Forelimb muscle (tissue), 1 donor: ENCODE data around the gene ZNF280D. TPM values are rescaled to one million over a fixed set of nuclear protein-coding genes. Genes with fewer than 3 reads are reported as not detected.
"Not testable (repeated sequence)": the region's sequence is repeated elsewhere in the genome, so short reads cannot be mapped to it uniquely, and the experiment has no call there.

Experiments
- DNase-seq: peaks from one replicate; pipeline ENCODE4 v3.0.0-alpha.2; 2013; ENCODE audit warnings: low read depth
- polyA plus RNA-seq: library from polyadenylated mRNA; unstranded; fragments of 120-200 nt; gene quantifications from one replicate; pipeline ENCODE4 v1.2.1, GENCODE V29; 2013; ENCODE audit not compliant: insufficient read length

ZNF280D gene
- polyA plus RNA-seq, 1 donor = 37.5 TPM

DNA sequence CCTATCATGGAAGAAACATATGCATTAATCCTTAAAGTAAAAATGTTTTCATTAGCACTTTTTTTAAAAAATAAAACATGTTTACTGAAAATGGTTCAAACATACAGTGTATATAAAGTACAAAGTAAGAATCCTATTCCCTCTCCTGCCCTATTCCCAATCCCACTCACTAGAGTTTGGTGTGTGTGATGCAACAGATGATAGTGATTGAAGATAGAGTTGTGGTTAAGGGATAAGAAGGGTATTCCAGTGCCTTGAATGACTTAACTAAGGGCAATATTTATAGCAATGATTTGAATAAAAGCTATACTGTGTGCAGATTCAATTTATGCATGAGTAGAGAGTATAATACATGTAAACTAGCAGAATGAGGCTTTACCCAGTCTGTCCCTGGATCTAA, 18.1 kb downstream of the ZNF280D start:
- DNase-seq = no peak

DNA sequence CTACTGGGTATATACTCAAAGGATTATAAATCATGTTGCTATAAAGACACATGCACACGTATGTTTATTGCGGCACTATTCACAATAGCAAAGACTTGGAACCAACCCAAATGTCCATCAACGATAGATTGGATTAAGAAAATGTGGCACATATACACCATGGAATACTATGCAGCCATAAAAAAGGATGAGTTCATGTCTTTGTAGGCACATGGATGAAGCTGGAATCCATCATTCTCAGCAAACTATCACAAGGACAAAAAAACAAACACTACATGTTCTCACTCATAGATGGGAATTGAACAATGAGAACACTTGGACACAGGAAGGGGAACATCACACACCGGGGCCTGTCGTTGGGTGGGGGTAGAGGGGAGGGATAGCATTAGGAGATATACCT, 23.8 kb downstream of the ZNF280D start:
- not testable (repeated sequence) for DNase-seq

DNA sequence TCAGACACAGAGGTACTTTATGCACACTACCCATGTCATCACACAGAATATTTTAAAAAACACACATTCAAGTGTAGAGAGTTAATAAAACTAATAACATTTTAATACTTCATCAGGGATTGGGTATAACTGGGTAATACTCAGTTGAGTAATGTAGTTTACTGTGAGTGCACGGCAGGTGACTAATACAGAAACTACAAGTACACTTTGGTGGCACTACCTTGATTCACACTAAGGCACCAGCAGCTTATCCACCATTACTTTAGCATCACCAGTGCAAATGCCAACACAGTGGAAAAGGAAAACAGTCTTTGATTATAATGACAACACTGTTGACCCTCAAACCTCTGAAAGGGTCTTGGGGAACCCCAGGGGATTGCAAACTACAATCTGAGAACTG, 33.6 kb downstream of the ZNF280D start:
- DNase-seq = no peak

DNA sequence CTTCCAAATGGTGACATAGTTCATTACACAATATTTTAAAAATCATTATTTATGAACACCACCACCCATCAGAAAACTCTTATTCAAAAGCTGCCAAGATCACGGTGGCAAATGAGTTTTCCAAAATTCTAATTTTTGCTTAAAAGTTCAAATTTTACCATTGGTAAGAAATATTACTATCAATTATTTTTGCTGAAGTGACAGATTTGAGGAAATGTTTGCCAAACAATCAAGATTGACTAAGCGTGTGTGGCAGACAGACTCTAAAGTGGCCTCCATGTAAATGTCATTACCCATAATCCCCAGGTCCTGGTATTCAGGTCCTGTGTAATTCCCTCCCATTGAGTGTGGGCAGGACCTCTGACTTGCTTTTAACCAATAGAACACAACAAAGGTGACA, 35.0 kb downstream of the ZNF280D start:
- no peak for DNase-seq

DNA sequence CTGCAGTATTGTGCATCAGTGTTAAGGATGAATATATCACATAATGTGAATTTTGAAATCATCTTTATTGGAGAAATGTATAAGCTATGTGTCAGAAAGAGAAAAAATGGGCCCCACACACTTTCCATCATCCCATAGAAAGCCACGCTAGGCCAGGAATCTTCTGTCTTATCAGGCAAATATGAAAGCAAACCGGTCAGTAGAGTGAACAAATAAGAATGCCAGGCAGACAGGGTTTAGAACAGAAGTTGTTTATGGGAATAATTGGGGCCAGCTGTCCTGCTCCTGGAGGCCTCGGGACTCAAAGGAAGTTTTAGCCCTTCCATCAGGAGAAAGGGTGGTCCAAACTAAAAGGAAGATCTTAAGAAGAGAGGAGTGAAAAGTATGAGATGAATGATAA, 39.5 kb downstream of the ZNF280D start:
- DNase-seq = no peak

DNA sequence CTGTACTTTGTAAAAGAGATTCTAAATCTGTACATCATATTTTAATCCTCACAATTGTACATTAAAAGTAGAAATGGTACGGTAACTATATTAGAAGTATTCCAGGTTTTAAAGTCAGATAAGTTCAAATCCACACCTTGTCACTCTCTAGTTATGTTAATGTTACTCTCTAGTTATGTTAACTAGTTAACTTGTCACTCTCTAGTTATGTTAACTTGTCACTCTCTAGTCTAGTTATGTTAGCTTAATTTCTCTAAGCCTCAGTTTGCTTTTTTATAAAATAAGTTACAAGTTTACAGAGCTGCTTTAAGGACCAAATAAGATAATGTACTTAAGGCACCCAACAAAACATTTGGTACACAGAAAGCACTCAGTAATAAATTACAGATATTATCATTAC, 42.6 kb downstream of the ZNF280D start:
- DNase-seq = no peak

DNA sequence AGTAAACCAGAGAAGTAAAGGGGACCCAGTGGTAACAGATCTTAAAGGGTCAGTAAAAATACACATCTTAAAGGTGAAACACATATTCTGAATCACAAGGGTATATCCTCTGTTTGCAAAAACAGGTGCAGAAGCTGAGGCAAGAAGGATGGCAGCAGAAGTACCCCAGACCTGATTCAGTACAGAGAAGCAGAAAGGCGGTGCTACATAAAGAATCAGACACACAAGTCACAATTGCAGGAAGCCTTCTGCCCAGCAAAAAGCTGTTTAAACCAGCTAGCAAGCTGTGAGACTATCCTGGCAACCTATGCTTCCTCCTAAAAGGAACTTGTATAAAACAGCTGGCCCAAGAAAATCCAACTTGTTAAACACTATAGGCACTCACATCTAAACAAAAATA, 49.4 kb downstream of the ZNF280D start:
- no peak for DNase-seq

DNA sequence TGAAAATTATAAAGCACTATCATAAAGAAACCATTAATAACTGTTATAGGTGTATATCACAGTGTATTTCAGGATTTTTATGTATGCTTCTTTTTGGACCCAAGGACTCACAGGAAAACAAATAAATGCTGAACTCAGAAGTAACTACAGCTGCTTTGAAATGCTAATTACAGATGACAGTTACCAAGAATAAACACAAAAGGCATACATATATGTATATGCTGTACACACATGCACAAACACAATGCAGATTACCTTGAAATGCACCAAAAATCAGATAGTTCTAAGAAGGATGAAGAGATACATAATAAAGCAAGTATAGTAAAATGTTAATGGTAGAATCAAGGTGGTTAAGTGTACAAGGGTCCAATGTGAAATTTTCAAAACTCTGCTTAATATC, 52.2 kb downstream of the ZNF280D start:
- no peak for DNase-seq

DNA sequence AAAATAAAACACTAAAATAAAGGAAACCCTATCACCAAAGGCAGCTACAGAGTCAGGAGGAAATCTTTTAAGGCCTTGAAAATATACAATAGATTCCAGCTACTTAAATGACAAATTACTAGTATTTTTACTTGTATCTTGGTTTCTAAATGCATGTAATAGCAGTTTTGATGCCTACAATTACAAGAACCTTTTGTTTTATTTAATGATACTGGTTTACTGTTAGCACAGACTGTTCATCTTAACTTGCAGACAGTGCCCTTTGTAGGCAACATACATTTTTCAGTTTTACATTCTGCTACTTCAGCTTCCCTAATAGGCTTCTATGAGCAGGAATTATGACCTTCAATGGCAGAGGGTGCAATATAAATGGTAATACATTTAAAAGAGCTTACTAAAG, 54.1 kb downstream of the ZNF280D start:
- DNase-seq = no peak

DNA sequence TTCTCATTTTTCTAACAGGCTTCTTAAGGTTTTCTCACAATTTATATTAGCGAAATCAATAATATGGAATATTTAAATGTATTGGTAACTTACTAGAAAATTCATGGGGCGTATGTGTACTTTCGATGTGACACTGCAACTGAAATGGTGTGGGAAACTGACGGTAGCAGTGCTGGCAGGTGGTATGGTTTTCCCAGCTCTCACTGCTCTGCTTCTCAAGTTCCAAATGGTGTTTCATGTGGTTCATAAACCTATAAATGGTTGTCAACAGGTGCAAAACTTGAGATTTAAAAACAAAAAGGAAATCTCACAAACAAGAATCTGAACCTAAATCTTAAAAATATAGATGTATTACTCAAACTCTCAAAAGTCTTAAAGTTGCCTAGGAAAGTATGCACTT, 54.7 kb downstream of the ZNF280D start:
- DNase-seq = no peak

DNA sequence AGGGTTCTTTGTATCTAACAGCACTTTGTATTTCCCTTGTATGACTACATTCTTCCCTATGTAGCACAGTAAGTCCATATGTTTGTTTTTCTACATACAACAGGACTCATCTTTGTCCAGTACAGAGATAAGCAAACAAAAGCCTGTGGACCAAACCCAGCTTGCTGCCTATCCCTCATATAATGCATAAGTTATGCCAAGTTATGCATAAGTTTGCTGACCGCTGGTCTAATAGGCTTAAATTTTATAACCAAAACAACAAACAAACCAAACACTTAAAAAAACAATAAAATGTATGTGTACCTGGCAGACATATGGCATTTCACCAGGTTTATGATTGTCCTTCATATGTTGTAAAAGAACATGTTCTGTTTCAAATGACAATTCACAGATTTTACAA, 56.0 kb downstream of the ZNF280D start:
- DNase-seq = no peak

DNA sequence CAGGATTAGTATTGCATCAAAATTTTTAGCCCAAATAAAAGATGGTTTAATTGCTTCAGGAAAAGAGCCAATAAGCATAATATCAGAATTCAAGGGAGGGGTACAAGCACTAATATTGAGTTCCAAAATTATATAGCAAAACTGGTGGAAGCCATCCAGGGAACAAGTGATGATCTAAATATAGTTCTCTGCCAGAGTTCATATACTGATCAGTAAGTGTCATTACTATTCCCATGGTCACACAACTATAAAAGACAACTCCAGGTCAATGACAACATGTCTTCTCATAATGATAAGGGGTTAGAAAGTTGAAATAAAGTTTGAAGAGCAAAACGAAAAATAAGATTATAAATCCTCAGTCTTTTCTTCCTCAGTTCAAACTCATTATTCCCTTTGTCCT, 57.4 kb downstream of the ZNF280D start:
- DNase-seq = no peak

DNA sequence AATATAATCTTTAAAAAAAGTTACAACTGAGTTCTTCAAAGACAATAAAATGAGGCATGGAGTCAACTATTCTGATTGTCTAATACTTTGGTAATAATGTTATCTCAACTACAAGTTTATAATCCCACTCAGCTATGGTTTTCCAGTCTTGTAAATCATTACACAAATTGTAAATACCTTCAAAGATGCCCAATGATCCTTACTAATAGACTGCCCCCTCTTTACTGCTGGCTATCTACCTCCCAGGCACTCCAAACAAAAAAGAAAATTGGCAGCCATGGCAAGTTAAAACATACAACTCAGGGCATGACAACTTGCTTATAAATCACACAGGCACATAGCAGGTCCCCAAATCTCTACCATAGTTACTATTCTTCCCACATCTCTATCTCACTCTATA, 58.5 kb downstream of the ZNF280D start:
- no peak for DNase-seq

DNA sequence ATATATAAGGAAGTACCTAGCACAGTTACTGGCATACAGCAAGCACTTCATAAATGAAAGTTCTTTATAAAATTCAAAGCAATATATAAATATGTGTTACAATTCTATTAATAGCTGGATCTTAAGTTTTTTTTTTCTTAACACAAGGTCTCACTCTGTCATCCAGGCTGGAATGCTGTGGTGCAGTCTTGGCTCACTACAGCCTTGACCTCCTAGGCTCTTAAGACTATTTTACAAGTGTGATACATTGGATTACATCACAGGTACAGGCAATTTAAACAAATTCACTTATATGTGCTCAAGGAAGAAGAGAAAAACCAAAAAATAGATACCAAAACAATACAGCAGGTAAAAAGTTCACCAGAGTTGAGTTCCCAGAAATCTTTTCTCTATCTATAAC, 60.6 kb downstream of the ZNF280D start:
- no peak for DNase-seq

DNA sequence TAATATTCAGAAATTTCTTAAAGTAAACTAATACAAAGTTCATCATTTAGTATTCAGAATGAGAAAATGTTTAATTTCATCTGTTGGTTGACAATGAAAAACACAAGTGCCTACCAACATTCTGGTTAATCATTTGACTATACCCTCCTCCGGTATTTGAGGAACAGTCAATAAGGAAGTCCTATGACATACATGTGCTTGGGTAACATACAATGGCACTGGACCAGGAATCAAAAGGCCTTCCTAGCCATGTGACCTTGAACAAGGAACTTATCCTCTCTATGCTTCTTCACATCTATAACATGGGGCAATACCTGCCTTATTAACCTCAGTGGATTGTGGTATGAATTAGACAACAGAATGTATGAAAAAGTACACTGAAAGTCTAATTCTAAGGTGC, 65.8 kb downstream of the ZNF280D start:
- DNase-seq = no peak

DNA sequence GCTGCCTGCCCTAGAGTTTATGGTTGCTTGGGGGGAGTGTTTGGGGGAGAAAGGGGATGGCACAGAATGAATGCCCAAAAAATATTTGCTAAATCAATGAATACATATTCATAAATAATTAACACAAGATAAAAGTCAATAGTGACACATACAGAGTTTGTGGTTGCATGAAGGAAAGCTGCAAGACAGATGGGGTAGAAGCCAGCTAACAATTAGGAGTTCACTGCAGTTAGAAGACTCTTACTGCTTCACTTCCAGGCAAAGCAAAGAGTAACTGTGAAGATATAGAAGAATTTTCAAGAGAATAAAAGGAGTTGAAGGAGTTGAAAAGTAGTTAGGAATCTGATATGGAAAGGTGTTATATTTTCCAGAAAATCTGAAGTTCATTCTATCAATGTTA, 72.4 kb downstream of the ZNF280D start:
- no peak for DNase-seq

DNA sequence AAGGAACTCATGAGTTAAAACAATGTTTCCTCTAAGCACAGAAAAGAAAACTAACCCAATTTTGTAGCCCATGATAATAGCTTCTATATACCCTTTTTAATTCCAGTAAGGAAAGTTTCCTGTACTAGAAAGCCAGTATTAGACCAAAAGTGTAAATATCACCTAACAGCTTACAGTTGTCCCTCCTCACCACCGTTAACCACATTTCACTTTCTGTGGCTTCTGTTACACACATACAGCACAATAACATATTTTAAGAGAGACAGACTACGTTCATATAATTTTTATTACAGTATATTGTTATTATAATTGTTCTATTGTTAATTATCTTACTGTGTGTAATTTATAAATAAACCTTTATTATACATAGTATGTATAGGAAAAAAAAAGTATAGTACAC, 74.1 kb downstream of the ZNF280D start:
- no peak for DNase-seq

DNA sequence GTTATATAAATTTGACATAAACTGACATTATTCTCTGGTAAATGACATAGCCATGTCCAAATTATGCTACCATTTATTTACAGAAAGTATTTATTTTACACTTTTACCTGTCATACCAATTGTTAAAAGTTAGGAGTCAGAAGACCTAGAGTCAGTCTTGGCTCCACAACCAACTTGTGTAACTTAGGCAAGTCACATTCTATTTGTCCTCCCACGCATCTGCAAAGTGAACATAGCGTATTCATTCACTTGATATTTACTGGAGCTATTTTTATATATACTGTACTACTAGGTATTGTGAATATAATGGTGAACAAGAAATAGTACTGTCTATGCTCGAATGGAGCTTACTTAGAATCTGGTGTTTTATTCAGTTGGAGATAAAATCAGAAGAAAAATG, 78.7 kb downstream of the ZNF280D start:
- DNase-seq = no peak

DNA sequence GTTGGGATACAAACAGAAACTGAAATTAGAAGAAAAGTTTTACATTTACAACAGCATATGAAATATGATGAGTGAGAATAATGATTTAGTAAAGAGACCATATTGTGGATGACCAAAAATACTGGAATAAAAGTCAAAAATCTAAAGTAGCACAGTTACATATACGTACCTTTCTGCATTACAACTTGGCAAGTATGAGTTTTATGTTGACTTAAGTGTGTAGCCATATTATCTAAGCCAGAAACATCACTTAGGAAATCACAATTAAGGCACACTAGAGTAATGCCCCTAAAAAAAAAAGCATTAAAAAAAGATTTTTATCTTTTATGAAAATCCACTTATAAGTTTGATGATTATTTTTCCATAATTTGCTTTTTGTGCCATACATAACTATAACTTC, 79.1 kb downstream of the ZNF280D start:
- no peak for DNase-seq

DNA sequence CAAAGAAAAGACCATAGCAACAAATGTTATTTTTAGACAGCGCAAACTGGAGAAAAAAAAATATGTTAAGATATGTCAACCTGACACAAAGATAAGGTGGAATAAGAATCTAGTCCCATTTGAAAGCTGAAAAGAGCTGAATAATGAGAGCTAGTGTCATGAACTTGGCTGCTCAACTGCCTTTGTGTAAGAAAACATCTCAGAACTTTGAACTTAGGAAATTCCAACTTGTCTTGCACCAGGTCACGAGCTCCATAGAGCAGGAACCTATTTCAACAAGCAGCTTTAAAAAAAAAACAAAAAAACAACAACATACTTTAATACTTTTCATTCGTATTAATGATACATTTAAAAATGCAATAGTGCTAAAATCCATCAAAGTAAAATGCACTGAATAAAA, 79.5 kb downstream of the ZNF280D start:
- DNase-seq = no peak

DNA sequence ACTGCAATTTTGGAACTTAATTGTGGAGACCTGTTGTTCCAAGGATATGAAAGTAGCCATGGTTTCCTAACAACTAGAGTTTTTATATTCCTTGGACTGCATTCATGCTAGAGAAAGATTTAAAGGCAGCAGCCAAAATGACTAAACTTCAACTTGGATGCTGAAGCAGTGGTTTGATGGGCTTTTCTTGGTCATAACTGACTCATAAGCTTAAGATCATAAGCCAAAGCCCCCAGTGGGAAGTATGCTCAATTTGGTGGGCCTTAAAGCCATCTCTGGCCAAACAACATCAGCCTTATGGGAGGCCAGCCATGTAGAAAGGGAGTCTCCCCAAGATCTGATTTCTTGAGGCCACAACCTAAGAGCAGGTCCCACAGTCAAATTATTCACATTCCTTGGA, 80.2 kb downstream of the ZNF280D start:
- peak; percentile 35 for DNase-seq

DNA sequence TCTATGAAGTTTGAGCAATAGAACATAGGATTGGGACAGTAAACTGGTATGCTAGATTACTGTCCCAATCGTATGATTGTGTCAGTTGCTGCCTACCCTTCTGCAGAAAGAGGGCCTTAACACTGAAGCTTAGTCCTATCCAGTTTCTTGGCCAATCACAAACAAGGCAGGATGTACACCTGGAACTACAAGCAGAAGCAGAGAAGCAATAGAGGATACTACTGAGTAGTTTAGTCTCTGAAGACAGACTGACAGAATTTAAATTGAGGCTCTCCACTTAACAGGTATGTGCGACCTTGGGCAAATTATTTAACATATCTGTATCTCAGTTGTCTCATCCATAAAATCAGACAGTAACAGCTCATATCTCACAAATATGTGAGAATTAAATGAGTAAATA, 85.0 kb downstream of the ZNF280D start:
- no peak for DNase-seq

DNA sequence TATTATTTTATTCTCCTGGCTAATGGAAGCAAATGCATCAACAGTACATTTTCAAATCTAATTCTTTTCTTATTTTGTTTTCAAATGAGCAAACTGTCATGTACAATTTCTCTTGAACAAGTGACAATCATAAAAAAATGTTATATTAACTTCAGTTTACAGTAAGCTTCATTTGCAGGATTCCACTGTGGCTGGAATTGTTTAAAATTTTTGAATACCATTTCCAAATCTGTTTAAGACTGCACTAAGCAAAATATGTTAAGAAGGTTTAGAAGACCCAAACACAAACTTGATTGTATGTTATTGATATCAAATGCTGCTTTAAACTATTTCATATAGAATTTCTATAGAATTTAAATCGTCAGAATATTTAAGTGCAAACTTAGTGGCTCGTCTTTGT, 92.8 kb downstream of the ZNF280D start:
- DNase-seq = no peak

DNA sequence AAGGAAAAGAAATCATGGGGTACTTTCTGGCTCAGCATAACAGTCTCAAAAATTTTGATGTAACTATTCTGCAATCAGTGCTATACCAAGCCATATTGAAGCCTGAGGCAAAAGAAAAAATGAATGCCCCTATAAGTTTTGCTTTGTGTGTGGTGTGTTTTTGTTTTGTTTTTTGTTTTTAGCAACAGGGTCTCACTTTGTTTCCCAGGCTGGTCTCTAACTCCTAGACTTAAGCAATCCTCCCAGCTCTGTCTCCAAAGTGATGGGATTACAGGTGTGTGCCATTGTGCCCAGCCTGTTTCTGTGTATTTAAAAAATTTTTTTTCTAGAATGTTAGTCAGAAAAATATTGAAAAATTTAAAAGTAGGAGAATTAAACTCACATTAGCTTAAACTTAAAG, 93.2 kb downstream of the ZNF280D start:
- DNase-seq = no peak

DNA sequence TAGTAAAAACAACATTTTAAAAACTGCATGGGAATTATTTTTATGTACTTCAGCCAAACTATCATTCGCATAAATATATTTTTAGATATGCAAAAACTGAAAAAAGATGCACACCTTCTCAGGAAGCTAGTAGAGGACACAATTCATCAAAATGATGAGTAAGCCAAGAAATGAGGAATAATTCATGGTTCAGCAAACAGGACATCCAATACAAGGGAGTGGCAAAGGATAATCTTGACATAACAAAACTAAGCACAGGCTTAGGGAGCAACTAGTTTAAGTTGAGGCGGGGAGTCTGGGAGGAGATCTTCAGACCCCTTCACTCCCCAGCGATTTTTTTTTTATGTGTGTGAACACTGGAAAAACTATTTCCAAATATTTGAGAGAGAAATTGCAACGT, 93.7 kb downstream of the ZNF280D start:
- no peak for DNase-seq
